ENCODE results near the gene WDR87. TPM values are rescaled to one million over a fixed set of nuclear protein-coding genes. Genes with fewer than 3 reads are reported as not detected.

The WDR87 gene
- total RNA-seq, 2 donors from 2014 or later = not detected

- Histone ChIP-seq H3K9me3 (no peaks in the 10 kb centered on the region), H3K27ac (peak overlapping the region in 2 of 4 donors; percentile 5 to 48), H3K4me3 (no peak overlapping the region), H3K27me3 (no peaks in the 10 kb centered on the region), H3K4me1 (peaks cover 11% of the 10 kb centered on the region), H3K36me3 (replicated peaks in 1 of 2; ENCODE audit: insufficient read depth in 1 of 2, low read depth in 2 of 2) (no peaks in the 10 kb centered on the region)
- DNase-seq (peak in 2 of 4 donors; percentile 31 to 52), ATAC-seq (no peak)
- intact Hi-C loops (cut with DNase I) = no loop called here
- WGBS, 2 donors = 61 to 76% methylated on average over 23 of the region's 23 CpGs
- TF ChIP-seq CTCF (IDR thresholded peaks at IDR 0.05) (no peak), POLR2A (IDR thresholded peaks at IDR 0.05) (no peak)
These were observed 14.4 kb upstream of the WDR87 start for GRCh38 chr19:37920591-37921450.

- Histone ChIP-seq H3K27ac (no peak overlapping the region), H3K4me1 (no peaks in the 10 kb centered on the region), H3K9me3 (no peaks in the 10 kb centered on the region), H3K4me3 (no peak overlapping the region), H3K36me3 (replicated peaks in 1 of 2; ENCODE audit: insufficient read depth in 1 of 2, low read depth in 2 of 2) (no peaks in the 10 kb centered on the region), H3K27me3 (no peaks in the 10 kb centered on the region)
- DNase-seq (no peak), ATAC-seq (no peak)
- no peak for TF ChIP-seq POLR2A (IDR thresholded peaks at IDR 0.05)
- TF ChIP-seq CTCF (IDR thresholded peaks at IDR 0.05) = no peak
- 57 to 81% methylated on average over 2 of the region's 2 CpGs for WGBS, 2 donors
- intact Hi-C loops (cut with DNase I) = no loop called here
These were observed 8.5 kb upstream of the WDR87 start for GRCh38 chr19:37914908-37915307.

- intact Hi-C loops (cut with DNase I) = loop anchor here (10.0 kb wide), 1 partner anchor 415 kb away; no protein-coding TSS in a partner anchor
- Histone ChIP-seq H3K4me1 (peaks cover 23% of the 10 kb centered on the region), H3K27ac (no peak overlapping the region), H3K36me3 (replicated peaks in 1 of 2; ENCODE audit: insufficient read depth in 1 of 2, low read depth in 2 of 2) (no peaks in the 10 kb centered on the region), H3K27me3 (no peaks in the 10 kb centered on the region), H3K4me3 (no peak overlapping the region), H3K9me3 (no peaks in the 10 kb centered on the region)
- DNase-seq = no peak
- no peak for TF ChIP-seq POLR2A (IDR thresholded peaks at IDR 0.05)
- TF ChIP-seq CTCF (IDR thresholded peaks at IDR 0.05) = no peak
- 72 to 74% methylated on average over 6 of the region's 6 CpGs for WGBS, 2 donors
- no peak for ATAC-seq
These were observed 3.3 kb upstream of the WDR87 start for GRCh38 chr19:37909661-37910199.

GRCh38 chr19:37907735-37908455 is 1.5 kb upstream of the WDR87 start:
- ATAC-seq (no peak), DNase-seq (no peak)
- Histone ChIP-seq H3K9me3 (no peaks in the 10 kb centered on the region), H3K4me3 (peak overlapping the region; percentile 85 to 97), H3K27me3 (no peaks in the 10 kb centered on the region), H3K4me1 (peaks cover 23% of the 10 kb centered on the region), H3K27ac (peak overlapping the region in 3 of 4 donors; percentile 52 to 74 (median 73)), H3K36me3 (replicated peaks in 1 of 2; ENCODE audit: insufficient read depth in 1 of 2, low read depth in 2 of 2) (no peaks in the 10 kb centered on the region)
- no peak for TF ChIP-seq POLR2A (IDR thresholded peaks at IDR 0.05)
- no peak for TF ChIP-seq CTCF (IDR thresholded peaks at IDR 0.05)
- 16 to 17% methylated on average over 10 to 13 of the region's 13 CpGs for WGBS, 2 donors
- intact Hi-C loops (cut with DNase I) = loop anchor here (10.0 kb wide), 1 partner anchor 417 kb away; no protein-coding TSS in a partner anchor
